Stimulated activated CD8-positive, alpha-beta memory T cell treated with anti-CD3 and anti-CD28 coated beads, Interleukin-4, amount 100 ng/mL, for 1 hour (primary cell): ENCODE results near the gene VCL.
A peak's percentile ranks its signal among the peaks of the same experiment; 100 is the strongest.
"Not testable (repeated sequence)": the region's sequence is repeated elsewhere in the genome, so short reads cannot be mapped to it uniquely, and the experiment has no call there.

ENCODE experiments used
- DNase-seq, 2 donors: peaks; one replicate each; pipeline ENCODE4 v3.0.0-alpha.2; 2020; ENCODE audit warnings: low read depth in 2 of 2, low spot score in 1 of 2

VCL gene

DNA sequence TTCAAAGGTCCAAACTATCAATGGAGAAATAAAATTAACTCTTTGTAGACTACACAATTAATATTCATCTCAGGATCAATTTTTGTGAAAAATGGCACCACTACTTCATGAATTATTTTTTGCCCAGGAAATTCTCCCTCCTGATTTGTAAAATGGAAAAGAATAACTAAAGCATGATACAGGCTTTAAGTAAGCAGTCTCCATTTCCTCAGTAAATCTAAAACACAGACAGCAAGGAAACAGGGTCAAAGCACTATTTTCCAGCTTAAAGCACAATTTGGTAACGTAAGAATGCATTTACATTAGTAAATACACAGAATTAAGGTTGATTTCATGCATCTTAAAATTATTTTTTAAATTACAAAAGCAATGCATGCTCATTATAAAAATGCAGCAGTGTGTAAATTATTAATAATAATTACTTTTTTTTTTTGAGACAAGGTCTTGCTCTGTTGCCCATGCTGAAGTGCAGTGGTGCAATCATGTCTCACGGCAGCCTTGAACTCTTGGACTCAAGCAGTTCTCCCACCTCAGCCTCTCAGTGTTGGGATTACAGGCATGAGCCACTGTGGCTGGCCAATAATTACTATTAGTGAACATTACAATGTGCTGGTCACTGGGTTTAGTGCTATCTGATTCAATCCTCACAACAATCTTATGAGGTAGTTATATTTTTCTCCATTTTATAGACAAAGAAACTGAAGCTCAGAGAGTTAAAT lies 26.1 kb upstream of the VCL start:
- DNase-seq, result no peak

DNA sequence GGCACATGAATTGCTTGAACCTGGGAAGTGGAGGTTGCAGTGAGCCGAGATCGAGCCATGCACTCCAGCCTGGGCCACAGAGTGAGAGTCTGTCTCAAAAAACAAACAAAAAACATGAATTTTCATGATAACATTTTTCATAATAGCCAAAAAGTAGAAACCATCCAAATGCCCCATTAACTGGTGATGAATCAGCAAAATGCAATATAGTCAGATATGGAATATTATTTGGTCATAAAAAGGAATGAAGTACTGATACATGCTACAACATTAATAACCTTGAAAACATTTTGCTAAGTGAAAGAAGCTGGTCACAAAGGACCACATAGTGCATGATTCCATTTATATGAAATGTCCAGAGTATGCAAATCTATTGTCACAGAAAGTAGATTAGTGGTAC lies 24.5 kb upstream of the VCL start:
- no peak for DNase-seq

- DNase-seq, result no peak
Observed at GRCh38 chr10:73974309-73974946, 23.5 kb upstream of the VCL start.

DNA sequence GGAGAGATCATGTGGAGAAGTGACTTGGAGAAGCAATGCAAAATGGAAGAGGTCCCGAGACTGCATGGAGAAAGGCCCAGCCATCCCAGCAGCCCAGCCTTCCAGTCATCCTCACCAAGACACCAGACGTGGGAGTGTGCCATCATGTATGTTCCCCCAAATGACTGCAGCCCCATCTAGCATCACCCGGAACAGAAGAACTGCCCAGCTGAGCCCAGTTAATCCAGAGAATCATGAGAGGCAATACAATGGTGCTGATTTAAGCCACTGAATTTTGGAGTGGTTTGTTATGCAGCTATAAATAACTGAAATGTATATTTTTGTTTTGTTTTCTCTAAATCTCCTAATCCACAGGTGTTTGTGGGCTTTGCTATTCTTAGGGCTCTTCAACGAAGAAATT lies 22.5 kb upstream of the VCL start:
- DNase-seq, result no peak

DNA sequence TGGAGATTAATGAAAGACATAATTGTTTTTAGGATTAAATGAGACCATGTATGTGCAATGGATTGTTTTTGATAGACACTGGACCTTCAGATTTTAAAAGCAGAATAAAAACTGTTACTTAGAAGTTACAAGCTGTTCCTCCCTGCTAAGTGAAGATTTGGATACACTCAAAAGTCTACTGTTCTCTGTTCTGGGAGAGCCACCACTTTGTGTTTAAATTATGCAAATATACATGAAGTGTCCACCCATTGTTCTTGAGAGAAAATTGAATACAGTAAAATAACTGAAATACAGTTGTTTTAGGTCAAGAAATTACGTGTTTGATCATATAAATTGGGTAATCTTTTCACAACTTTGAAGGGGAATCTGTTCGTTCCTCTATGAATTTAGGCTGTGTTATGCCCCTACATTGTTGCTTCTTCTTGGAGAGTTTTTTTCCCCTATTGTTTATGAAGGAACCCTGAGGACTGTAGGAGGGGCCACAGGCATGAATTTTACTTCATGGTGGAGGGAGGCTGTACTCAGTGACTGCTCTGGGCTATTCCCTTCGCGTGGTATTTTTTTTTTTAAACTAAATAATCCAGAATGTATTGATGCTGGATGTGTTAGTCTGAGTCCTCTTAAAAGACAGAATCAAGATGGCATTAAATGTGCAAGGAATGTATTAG lies 18.6 kb upstream of the VCL start:
- DNase-seq, result no peak

DNA sequence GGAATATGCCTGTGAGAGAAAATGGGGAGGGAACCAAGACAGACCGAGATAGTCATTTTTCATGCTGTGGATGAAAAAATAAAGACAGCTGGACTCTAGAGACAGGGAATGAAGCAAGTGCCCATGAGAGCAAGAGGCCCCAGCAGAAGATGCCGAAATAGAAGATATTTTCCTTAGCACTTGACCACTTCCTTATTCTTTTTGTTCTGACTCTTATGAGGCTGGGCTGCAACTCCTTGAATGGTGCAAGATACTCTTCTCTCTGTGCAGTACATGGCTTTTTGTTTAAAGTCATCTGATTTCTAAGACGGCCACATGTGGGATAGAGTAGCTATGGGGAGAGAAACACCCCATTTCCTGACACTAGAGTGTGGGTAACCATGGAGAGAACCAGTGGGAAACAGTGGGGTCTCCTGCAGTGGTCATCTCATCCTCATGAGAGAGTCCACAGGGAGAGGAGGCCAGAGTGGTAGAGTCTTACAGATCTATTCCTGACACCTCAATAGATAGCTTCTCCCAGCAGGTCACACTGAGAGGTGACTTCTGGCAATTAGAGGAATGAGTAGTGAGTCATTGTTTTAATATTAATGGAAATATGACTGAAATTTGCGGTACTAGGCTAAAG lies 18.0 kb upstream of the VCL start:
- no peak for DNase-seq

GRCh38 chr10:73981812-73982211 lies 16.1 kb upstream of the VCL start:
- no peak for DNase-seq

- DNase-seq, result no peak
Observed at GRCh38 chr10:73983096-73984047, 14.5 kb upstream of the VCL start.

DNA sequence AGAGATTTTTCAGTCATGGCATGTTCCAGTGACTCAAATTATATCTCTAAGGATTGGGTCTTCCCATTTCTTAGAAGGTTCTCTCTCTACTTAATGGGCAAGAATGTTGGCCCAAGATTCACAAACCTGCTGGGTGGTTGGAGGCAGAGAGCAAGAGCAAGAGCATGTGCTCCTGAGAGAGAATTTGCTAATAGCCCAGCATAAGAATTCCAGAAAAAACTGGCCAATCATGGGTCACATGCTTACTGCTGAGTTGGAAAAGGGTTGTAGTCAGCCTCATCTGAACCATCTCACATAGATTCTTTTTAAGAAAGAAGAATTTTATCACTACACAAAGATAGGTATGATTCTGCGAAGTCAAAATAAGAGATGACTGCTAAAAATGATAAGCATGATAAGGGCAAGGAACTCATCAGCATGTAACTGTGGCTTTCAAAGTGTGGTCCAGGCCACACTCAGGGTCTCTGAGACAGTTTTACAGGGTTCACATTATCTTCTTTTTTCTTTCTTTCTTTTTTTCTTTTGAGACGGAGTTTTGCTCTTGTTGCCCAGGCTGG lies 8.2 kb upstream of the VCL start:
- DNase-seq, result no peak

GRCh38 chr10:73991203-73991883 lies 6.6 kb upstream of the VCL start:
- no peak for DNase-seq

- peak; percentile 32 to 52 for DNase-seq
Observed at GRCh38 chr10:73991884-73992245, 6.1 kb upstream of the VCL start.

GRCh38 chr10:73992899-73993788 lies 4.8 kb upstream of the VCL start:
- no peak for DNase-seq

GRCh38 chr10:73995035-73995358 lies 2.9 kb upstream of the VCL start:
- DNase-seq, result no peak

DNA sequence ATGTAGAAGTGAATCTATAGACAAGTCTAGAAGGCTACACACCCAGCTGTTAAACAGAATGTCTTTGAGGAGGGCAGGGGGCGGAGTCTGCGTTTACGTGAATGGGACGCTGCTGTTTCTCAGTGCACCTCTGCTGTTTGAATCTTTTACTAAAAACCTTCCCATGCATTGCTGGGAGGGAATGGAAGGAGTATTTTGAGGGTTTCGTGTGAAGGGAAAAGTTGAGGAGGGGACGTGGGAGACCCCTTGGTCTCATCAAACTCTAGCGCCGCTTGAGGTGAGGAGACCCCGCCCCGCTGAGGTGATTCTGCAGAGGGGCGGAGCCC lies 492 bp upstream of the VCL start:
- no peak for DNase-seq

GRCh38 chr10:73998623-73998928 lies 660 bp downstream of the VCL start:
- DNase-seq, result no peak

- DNase-seq, result no peak
Observed at GRCh38 chr10:73998929-73999691, 1.2 kb downstream of the VCL start.

DNA sequence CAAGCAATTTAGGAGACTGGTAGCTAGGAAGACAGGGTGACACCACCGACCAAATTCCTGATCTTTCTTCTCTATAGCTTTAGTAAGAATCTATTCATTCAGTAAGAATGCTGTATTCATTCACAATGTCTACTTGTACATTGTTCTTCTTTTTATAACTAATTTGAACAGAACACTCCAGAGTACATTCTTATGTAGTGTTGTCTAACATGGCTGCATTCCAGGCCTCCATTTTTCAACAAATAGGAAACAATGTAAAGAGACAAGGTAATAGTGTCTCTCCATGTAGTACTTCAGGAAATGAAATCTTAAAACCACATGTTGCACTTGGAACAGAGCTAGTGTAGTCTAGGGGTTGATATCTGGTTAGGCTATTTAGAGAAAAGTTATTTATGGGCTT lies 1.8 kb downstream of the VCL start:
- no peak for DNase-seq

DNA sequence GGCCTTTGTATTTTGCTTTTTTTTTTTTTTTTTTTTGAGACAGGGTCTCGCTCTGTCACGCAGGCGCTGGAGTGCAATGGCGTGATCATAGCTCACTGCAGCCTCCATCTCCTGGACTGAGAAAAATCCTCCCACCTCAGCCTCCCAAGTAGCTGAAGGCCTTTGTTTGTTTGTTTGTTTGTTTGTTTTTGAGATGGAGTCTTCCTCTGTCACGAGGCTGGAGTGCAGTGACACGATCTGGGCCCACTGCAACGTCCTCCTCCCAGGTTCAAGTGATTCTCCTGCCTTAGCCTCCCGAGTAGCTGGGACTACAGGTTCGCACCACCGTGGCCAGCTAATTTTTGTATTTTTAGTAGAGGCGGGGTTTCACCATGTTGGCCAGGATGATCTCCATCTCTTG lies 2.3 kb downstream of the VCL start:
- DNase-seq, result not testable (repeated sequence)
